GM12864 (cell line): ENCODE data around the gene SERPINA5.

Experiments used
- DNase-seq: peaks from one replicate; pipeline ENCODE4 v3.0.0-alpha.2; 2011; ENCODE audit warnings: low read depth
- H3K4me3 ChIP-seq: 2 replicates; pipeline ENCODE4 v1.5.1; 2011; ENCODE audit warnings: mild to moderate bottlenecking, low read depth, low read length, control low read depth
- TF ChIP-seq, protein P1 (sequence below): IDR thresholded peaks from 2 replicates; pipeline ENCODE4 v1.5.1; 2011; ENCODE audit warnings: low read depth, mild to moderate bottlenecking, moderate library complexity, low read length, control low read depth, inconsistent platforms; ENCODE audit errors: missing control alignments

Gene SERPINA5

DNA sequence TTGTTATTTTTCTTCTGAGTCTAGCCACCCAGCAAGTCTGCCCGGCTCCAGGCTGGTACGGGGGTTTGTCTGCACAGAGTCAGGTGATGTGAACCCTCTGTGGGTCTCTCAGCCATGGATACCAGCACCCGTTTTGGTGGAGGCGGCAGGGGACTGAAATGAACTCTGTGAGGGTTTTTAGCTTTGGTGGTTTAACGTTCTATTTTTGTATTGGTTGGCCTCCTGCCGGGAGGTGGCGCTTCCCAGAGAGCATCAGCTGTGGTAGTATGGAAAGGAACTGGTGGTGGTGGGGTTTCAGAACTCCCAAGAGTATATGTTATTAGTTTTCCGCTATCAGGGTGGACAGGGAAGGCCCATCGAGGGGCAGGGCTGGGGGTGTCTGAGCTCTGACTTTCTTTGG lies 25.2 kb upstream of the SERPINA5 start:
- TF ChIP-seq, protein P1, sequence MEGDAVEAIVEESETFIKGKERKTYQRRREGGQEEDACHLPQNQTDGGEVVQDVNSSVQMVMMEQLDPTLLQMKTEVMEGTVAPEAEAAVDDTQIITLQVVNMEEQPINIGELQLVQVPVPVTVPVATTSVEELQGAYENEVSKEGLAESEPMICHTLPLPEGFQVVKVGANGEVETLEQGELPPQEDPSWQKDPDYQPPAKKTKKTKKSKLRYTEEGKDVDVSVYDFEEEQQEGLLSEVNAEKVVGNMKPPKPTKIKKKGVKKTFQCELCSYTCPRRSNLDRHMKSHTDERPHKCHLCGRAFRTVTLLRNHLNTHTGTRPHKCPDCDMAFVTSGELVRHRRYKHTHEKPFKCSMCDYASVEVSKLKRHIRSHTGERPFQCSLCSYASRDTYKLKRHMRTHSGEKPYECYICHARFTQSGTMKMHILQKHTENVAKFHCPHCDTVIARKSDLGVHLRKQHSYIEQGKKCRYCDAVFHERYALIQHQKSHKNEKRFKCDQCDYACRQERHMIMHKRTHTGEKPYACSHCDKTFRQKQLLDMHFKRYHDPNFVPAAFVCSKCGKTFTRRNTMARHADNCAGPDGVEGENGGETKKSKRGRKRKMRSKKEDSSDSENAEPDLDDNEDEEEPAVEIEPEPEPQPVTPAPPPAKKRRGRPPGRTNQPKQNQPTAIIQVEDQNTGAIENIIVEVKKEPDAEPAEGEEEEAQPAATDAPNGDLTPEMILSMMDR: no peak
- DNase-seq: no peak
- H3K4me3 ChIP-seq: no peak overlapping the region

DNA sequence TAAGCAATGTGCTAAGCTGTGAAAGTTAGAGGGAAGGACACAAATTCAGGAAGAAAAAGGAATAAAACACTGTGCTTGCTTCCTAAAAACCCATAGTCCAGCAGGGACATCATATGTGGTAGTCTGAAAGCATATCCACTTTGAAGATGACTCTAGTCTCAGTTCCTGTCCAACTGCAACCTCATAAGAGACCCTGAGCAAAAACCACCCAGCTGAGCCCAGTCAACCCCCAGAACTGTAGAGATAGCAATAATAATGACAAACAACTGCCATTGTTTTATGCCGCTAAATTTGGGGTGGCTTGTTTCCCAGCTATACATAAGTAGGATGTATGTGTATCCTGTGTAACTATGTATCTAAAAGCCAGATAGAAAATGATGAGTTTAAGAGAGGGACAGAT lies 23.9 kb upstream of the SERPINA5 start:
- no peak for DNase-seq
- H3K4me3 ChIP-seq: no peak overlapping the region
- TF ChIP-seq, protein P1: no peak

DNA sequence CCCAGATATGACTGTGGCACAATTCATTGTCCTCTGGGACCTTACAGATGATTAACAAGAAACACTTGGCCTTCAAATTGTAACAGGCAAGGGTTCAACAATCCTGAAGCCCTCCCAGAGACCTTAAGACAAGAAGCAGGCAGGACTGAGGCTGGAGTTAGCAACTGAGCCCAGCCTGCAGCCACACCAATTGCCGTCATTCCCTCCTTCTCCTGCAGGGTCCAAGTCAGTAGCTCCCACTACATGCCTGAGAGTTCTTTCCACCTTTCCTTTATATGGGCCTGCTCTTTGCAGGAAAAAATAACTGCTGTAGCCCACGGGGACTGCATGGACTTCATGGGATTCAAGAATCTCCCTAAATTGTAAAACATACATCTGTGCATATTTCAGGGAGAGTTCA lies 22.4 kb upstream of the SERPINA5 start:
- H3K4me3 ChIP-seq: no peak overlapping the region
- no peak for DNase-seq
- TF ChIP-seq, protein P1: no peak

DNA sequence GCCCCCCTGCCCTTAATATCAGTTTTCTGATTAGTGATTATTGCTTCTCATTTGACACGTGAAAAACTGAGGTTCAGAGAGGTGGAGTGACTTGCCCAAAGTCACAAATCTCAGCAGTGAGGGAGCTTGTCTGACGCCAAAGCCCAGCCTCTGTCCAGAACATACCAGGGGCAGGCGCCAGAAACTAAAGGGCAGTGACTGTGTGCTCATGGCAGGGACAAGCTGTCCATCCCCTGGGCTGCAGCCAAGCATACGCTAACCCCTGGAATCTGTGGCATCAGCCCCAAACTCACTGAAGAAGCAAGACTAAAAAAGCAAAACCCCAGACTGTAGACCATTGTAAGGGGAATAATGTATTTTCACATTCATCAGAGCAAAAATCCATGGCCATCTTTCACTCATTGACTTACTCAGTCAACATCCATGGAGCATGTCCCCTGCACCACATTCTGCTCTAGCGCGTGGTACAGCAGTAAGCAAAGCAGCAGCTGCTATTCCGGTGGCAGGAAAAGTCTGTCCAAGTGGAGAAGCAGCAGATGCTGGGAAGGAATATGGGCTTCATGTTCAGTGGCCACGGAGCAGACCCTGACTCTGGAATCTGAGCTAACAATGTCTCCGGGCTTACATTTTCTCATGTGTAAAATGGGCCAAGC lies 21.5 kb upstream of the SERPINA5 start:
- H3K4me3 ChIP-seq: no peak overlapping the region
- TF ChIP-seq, protein P1: no peak
- no peak for DNase-seq

DNA sequence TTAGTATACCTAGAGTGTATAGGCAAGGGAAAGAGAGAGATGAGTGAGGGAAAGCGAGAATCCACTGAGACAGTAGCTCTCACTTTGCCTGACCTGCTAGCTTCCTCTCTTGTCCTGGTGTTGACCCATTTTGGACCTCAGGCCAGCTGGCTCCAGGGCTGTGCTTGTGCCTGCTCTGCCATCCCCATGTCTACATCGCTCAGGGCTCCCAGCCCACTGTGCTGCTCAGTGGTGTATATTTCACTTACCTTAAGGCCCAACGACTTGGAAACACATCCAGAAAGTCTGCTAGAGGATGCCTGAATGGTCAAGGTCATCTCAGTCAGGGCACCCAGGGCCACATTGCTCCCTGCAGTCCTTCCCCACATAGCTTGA lies 20.9 kb upstream of the SERPINA5 start:
- no peak for DNase-seq
- H3K4me3 ChIP-seq: no peak overlapping the region
- TF ChIP-seq, protein P1: no peak

DNA sequence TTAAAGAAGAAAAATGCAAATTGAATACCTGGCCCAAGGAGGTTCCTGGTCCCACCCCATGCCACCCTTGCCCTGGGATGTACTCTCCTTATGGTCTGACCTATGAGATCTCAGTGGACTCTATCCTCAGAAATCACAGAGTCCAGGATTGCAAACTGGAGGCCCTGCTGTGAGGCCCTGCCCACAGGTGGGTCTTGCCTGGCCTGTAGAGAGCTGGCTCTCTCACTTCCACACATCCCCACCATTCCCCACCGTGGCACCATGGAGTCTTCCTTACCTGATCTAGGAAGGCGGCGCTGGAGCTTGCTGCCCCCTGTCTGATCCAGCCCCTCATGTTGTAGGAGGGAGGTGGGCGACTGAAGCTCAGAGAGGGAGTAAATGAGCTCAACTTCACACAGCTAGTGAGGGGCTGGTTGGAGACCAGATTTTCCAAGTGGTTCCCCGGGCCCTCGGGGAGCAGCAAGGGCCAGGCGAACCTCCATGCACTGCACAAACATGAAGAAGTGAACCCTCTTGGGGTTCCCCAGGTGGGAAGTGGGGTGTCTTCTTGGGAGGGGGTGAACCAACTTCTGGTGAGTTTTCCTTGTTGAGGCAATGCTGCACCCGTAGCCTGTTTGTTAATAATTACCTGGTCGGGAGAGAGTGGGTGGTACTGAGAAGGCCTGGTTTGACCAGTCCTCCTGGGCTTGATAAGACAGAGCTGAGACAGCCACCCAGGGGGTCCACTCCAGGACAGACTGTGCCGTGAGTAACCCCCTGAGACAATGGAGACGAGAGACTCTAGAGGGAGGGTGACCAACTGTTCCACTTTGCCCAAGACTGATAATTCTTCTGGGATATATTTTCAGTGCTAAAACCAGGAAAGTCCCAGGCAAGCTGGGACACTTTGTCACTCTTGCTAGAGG lies 20.2 kb upstream of the SERPINA5 start, which contains the start of gene SERPINA4:
SERPINA4 (plus strand) TSS at position 692 of the 905 bp plus-strand sequence. CDS start 2,041 bp downstream, outside the sequence.
- no peak for DNase-seq
- TF ChIP-seq, protein P1: no peak
- no peak within 1 kb of the TSS for H3K4me3 ChIP-seq
